ENCODE data around the gene SETD4.

Gene SETD4

DNA sequence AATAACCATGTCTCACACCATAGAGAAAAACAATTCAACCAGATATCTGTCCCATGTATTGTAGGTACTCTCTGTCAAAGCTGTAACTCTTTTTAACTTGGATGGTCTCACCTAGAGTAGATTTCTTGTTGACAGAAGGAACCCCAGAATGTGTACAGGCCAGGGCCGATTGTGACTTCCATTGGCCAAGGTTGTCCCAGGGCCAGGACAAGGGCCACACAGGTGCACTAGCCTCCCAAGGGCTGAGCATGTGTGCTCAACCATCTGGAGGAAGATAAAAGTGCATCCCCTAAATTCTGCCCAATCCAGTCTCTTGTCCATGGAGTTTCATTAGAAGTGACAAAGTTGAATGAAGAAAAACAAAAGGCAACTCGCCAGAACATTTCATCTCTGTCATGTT lies 51.8 kb downstream of the SETD4 start:
- no peak for DNase-seq (ENCODE audit: low spot score)

DNA sequence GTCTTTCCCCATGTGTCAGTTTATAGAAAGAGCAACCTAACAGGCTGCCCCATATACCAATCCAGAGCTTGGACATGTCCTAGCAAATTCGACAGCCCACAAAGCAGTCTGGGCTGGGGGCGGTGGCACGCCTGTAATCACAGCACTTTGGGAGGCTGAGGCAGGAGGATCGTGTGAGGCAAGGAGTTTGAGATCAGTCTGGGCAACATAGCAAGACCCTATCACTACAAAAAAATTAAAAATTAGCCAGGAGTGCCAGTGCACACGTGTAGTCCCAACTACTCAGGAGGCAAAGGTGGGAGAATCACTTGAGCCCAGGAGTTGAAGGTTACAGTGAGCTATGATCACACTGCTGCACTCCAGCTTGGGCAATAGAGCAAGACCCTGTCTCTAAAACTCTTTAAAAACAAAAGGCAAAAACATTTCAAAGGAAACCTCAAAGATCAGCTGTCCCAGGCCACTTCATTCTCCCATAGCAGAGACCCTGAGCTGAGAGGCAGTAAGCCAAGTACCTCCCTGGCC lies 54.4 kb downstream of the SETD4 start:
- no peak for DNase-seq (ENCODE audit: low spot score)

DNA sequence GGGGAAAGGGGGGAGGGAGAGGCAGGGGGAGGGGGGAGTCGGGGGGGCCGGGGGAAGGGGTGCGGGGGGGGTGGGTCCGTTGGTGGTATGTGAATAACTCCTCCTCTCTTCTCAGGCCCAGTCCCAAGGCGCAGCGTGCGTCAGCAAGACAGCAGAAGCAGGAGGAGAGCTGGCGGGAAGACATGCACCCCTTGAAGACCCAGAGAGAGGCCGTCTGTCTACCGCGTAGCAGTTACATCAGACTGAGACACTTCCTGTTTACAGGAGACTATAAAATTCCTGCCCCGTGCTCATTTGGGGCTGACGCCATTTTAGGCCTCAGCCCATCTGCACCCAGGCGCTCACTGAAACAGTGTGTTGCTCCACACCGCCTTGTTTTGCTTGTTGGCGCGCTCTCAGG lies 55.3 kb downstream of the SETD4 start:
- DNase-seq (ENCODE audit: low spot score): no peak

DNA sequence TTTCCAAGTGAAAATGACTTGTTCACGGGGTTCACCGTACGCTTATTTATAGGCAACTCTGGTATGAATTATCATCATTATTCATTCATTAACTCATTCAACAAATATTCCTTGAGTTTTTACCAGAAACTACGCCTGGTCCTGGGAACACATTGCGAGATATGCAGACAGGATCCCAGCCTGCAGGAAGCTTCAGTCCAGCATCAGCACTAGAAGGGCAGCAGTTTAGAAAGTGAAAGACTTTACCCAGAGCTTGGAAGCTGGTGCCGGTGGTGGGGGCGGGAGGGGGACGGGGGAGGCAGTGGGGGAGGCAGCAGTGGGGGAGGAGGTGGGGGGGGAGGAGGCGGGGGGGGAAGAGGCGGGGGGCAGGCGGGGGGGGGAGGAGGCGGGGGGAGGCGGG lies 55.9 kb downstream of the SETD4 start:
- DNase-seq (ENCODE audit: low spot score): no peak

DNA sequence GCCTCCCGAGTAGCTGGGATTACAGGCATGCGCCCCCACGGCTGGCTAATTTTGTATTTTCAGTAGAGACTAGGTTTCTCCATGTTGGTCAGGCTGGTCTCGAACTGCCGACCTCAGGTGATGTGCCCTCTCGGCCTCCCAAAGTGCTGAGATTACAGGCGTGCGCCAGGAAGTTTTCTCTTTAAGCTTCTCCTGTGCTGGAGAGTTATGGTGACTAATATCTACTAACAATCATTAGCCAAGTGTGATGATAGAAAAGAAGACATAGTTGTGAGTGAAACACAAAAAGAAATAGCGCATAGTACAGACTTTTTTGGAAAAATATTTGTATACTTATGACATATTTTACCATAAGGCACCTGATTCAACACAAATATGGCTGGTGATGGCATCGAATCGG lies 56.5 kb downstream of the SETD4 start:
- DNase-seq (ENCODE audit: low spot score): no peak

DNA sequence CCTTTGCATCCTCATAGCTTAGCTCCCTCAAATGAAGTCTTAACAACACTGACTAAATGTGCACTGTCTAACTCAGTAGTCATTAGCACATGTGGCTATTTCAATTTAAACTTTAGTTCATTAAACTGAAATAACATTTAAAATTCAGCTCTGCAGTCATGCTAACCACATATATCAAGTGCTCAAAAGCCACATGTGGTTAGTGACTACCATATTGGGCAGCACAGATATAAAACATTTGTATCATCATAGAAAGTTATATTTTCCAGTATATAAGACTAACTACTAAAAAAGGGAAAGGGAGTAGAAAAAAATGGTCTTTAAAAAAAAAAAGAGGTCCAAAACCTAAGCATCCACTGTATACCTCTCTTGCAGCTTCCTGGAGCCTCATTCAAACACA lies 64.1 kb downstream of the SETD4 start:
- no peak for DNase-seq (ENCODE audit: low spot score)

DNA sequence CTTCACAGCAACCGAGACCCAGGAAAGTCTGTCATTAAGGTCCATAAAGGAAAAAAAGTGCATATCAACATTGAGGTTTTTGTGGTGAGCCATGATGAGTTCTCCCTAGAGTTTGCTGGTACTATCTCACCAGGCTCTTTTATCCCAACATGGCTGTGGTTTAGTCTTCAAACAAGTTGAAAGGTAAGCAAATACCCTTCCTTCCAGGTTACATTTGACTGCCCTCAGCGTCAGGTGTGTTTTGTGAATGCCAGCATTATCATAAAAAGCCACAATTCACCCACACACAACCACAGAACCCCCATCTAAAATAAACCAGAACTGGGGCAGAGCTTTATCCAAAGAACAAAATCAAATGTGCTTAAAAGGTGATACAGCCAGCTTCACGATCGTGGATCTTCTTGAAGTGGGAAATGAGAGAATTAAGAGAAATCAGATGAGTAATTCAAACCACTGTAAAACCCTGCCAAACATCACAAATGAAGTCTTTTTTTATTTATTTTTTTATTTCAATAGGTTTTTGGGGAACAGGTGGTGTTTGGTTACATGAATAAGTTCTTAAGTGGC lies 64.7 kb downstream of the SETD4 start:
- no peak for DNase-seq (ENCODE audit: low spot score)

DNA sequence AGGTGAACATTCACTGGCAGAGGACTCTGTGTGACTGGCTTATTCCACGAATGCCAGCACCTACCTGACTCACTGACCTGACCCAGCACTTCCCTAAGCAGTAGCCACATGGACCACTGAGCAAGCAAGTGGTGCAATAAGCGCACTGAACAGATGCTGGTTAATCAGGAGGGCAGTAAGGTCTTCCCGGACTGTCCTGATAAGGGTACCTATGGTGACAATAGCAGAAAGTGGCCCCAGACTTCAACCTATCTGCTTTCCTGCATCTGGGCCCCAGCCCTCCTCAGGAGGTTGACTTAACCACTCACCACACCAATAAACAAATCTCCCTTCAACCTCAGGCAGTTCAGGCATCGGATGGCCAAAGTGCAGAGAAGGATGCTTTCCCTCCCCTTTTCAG lies 65.7 kb downstream of the SETD4 start:
- no peak for DNase-seq (ENCODE audit: low spot score)

DNA sequence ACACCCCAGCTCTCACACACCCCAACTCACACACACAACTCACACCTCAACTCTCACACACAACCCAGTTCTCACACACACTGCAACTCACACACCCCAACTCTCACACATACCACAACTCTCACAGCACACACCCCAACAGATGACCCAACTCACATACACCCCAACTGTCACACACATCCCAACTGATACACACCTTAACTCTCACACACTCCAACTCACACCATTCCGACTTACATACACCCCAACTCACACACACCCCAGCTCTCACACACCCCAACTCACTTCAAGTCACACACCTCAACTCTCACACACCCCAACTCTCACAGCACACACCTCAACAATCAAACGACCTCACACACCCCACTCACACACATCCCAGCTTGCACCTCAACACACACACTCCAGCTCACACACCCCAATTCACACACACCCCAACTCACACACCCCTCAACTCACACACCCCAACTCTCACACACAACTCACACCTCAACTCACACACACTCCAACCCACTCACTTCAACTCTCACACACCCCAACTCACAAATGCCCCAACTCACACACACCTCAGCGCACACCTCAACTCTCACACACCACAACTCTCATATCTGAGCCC lies 66.3 kb downstream of the SETD4 start:
- no peak for DNase-seq (ENCODE audit: low spot score)

DNA sequence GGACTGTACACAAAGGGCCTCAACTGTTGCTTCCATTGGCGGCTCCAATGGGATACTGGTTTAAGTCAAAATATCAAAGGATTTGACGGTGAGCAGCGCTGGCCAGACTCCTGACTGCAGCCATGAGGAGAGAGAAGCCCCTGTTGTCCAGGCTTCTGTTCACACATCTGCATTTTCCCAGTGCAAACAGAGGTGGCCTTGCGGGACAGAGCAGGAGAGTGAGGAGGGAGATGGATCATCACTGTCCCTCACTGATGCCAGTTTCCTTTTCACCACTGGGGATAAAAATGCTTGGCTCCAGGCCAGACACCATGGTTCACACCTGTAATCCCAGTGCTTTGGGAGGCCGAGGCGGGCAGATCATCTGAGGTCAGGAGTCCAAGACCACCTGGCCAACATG lies 69.2 kb downstream of the SETD4 start:
- no peak for DNase-seq (ENCODE audit: low spot score)

DNA sequence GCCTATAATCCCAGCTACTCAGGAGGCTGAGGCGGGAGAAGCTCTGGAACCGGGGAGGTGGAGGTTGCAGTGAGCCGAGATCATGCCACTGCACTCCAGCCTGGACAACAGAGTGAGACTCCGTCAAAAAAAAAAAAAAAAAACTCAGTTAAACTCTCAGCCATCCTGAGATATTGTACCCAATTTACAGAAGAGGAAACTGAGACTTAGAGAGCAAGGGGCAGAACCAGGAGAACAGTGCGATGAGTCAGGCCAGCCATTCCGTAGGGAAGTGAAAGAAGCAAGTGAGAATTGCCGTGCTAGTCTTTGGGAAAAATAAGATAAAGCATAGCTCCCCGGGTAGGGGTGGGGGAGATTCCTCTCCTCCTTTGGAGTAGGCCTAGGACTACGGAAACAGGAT lies 69.7 kb downstream of the SETD4 start:
- DNase-seq (ENCODE audit: low spot score): no peak

DNA sequence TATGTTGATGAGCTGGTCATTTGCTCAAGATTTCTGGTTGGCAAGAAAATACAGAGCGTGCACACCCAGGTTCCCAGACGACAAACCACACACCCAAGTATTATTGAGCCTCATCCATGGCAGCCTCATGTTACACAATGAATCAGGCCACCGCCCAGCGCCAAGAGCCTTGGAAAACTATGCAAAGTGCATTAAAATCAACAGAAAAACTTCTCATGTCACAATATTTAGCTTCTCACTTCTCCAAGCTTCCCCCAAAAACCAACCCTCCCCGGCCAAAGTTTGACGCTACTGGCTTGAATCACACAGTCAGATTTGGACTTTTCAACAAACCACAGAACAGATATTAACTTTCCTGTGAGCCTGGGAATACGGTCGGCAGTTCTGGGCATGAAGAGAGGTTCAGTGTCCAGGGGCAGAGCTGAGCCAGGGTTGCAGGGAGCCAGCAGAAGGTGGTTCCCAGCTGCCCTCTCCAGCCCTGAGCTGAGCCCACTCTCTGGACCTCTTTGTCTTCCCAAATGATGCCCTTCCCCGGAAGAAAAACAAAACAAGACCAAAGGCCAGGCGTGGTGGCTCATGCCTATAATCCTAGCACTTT lies 71.1 kb downstream of the SETD4 start:
- DNase-seq (ENCODE audit: low spot score): no peak

DNA sequence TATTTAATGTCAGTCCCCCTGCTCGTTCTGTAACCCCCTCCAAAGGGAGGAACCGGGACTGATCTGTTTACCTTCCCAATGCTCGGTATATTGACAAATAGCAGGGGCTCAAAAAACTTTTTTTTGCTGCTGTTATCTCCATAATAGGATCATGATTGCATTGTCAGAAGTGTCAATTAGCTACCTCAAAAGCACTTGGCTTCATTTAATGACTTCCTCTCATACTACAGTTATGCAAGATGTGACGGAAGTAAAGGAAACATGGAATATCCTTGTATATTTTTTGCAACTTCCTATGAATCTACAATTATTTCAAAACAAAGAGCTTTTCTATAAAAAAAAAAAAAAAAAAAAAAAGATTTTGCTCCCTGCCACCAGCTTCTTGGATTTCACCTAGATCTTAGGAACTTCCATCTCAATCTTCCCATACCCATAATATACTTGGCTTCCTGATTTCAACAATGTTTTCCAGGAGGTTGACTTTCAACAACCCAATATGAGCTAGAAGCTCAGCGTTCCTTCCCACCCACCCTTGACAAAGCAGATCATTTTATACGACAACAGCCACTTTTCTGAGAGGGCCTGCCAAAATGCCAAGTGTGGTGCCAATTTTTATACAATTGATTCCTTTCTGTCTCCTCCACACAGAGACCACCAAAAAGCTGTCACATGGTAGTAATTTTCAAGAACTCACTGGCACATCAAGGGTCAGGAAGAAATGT lies 71.7 kb downstream of the SETD4 start:
- DNase-seq (ENCODE audit: low spot score): no peak

DNA sequence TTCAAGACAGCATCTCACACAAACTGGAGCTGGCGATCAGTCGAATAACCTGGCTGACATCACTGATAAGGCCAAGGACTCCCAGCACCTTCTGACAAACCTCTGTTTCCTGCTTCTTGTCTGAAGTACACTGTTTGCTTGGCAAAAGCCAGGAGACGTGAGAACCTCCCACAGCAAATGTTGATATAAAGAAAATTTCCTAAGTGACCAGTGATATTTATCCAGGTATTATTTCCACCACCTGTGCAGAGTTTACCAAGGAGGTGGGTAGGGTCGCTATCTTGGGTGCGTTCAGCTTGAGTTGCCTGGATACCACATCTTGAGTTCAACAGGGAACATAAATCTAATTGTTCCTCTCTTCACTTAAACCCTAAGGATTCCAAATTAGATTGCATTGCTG lies 72.9 kb downstream of the SETD4 start:
- DNase-seq (ENCODE audit: low spot score): no peak

DNA sequence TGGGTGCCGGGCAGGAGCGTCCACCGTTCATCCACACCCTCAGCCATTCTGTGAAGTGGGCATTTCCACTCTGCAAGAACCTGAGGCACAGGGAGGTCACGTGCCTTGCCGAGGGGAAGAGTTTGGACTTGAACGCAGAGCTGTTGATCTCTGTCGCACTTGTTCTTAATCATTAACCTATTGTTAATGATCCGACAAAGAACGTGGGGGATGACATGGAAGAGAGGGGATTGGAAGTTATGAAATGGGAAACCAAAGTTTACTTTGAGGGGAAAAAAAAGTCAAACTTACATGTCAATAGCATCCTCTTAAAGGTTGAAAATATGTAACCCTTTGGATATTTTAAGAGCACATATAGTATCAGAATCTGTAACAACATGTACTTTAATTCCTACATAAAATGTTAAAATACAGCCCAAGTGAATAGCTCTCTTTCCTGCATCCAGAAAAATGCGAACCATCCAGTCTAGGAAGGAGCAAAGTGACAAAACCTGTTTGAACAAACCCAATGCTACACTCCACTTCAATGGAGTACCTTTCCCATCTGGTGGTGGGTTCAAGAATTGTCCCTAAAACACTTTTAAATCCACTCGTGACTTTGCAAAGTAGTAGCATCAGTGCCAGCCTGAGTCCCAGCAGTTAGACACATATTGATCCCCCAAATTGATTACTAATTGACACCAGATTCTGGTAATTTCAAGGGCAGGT lies 75.5 kb downstream of the SETD4 start:
- DNase-seq (ENCODE audit: low spot score): no peak
